K562 treated with DMSO at 1 percent for 4 hours (cell line): ENCODE data around the gene DYNC1LI2. TPM values are rescaled to one million over a fixed set of nuclear protein-coding genes. Genes with fewer than 3 reads are reported as not detected.

Source experiments
- total RNA-seq: library from RNA; unstranded; fragments of 300-600 nt; gene quantifications from 2 replicates; pipeline ENCODE4 v1.2.3, GENCODE V29; 2022; ENCODE audit not compliant: insufficient read depth

Gene DYNC1LI2
- total RNA-seq = 31.9 and 35.6 TPM in 2 replicates

DNA sequence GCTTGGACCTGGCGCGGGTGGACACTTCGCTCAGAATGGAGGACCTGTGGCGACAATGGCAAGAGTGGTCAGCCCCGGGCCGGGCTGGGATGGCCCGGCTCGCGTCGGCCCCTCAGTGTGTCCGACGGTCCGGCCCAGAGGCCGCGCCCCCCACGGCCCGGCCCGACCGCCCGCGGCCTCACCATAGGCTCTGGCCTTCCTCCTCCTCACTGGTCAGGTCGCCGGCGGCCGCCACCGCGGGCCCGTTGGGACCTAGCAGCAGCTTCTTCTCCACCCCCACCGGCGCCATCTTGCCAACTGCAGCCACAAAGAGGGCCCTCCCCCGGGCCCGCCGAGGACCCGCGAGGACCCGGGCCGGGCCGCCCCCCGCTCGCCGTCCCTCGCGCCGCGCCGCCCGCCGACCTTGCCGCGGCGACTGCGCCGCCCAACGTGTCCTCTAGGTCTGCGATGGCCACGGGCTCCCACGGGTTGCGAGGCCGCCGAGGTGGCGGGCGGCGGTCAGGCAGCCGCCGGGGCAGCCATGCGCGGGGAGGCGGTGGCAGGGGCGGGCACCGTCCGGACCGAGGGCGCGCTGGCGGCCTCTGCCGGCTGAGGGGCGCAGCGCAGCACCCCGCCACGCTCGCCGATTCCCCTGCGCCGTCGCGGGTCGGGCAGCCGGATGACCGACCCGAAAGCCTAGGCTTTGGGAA is at the start of gene DYNC1LI2:
Gene DYNC1LI2 (minus strand): TSS at position 307 of the 689 bp plus-strand sequence. CDS start 18 bp downstream, at position 289.

DNA sequence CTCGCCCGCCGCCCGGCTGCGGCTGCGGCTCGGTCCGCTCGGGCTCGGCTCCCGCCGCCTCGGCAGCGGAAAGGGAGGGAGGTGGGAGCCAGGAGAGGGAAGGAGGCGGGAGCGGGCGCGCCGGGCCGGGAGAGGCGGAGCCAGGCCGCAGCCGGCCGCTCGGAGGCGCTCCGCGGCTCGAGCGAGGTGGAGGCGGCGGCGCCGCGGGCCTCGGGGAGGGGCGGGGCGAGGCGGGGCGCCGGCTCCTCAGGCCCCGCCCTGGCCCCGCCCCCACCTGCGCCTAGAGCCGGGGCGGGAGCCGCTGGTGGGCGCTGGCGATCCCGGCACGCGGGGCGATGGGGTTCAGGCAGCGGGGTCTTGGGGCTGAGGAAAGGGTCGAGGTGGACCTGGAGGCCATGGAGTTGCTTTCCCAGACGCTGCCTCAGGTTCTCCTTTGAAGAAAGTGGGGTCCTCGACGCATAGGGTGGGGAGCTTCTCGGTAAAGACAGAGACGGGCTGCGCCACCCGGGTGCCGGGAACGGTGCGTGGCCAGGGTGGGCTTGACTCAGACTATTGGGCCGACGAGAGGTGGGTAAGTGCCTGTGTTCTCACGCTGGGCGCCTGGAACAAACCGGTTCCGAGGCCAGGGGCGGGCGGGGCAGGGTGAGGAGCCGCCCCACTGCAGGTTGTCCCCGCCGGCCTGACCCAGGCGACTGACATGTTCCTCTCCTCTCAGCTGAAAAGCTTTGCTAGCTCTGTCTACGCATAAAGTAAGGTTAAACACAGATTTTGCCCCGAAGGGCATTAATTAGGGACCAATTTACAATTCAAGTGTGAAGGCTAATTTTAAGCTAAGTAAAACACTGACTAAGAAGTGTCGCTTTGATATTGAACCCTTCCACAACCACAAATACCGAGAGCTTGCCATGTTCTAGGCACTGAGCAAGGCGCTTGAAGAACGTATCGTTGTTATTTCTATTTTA is 54.5 kb downstream of the DYNC1LI2 start, which contains the start of gene CMTM4:
Gene CMTM4 (minus strand): TSS at position 75 of the 962 bp plus-strand sequence. CDS start 218 bp downstream, outside the sequence.

Other genes starting within 250 kb of the DYNC1LI2 start
- gene TK2, start 201.5 kb downstream of the DYNC1LI2 start, total RNA-seq = 6.1 and 6.8 TPM in 2 replicates
- 146 and 160 TPM in 2 replicates for gene CKLF, start 199.0 kb downstream of the DYNC1LI2 start, total RNA-seq
- 2.6 and 4.3 TPM in 2 replicates for gene CMTM1, start 185.2 kb downstream of the DYNC1LI2 start, total RNA-seq
- not detected in 2 replicates for gene CMTM2, start 172.1 kb downstream of the DYNC1LI2 start, total RNA-seq
- gene CMTM3, start 146.9 kb downstream of the DYNC1LI2 start, total RNA-seq = 62.5 and 85.8 TPM in 2 replicates
- 17.1 and 21.0 TPM in 2 replicates for gene CMTM4, start 54.9 kb downstream of the DYNC1LI2 start, total RNA-seq
- not detected in 2 replicates for gene TERB1, start 50.0 kb upstream of the DYNC1LI2 start, total RNA-seq
- gene NAE1, start 79.4 kb upstream of the DYNC1LI2 start, total RNA-seq = 62.5 and 65.2 TPM in 2 replicates
- gene CA7, start 92.8 kb upstream of the DYNC1LI2 start, total RNA-seq = not detected in 2 replicates
- gene PDP2, start 128.9 kb upstream of the DYNC1LI2 start, total RNA-seq = 3.9 and 7.4 TPM in 2 replicates
- not detected in 2 replicates for gene CDH16, start 167.3 kb upstream of the DYNC1LI2 start, total RNA-seq
- gene RRAD, start 173.9 kb upstream of the DYNC1LI2 start, total RNA-seq = 2.4 and 5.3 TPM in 2 replicates
- gene CIAO2B, start 182.8 kb upstream of the DYNC1LI2 start, total RNA-seq = 224 and 237 TPM in 2 replicates
- gene CES2, start 183.9 kb upstream of the DYNC1LI2 start, total RNA-seq = 22.1 TPM in 2 replicates
- 0.93 TPM in 1 of 2 replicates, not detected in the other for gene CES3, start 209.7 kb upstream of the DYNC1LI2 start, total RNA-seq
- not detected in 2 replicates for gene CES4A, start 237.0 kb upstream of the DYNC1LI2 start, total RNA-seq